Fibroblast of skin of right biceps (primary cell): ENCODE data around the gene PSMA5.
"Not testable (repeated sequence)": the region's sequence is repeated elsewhere in the genome, so short reads cannot be mapped to it uniquely, and the experiment has no call there.

Experiments used
- DNase-seq: peaks from one replicate; pipeline ENCODE4 v3.0.0-alpha.2; 2013

The PSMA5 gene

DNA sequence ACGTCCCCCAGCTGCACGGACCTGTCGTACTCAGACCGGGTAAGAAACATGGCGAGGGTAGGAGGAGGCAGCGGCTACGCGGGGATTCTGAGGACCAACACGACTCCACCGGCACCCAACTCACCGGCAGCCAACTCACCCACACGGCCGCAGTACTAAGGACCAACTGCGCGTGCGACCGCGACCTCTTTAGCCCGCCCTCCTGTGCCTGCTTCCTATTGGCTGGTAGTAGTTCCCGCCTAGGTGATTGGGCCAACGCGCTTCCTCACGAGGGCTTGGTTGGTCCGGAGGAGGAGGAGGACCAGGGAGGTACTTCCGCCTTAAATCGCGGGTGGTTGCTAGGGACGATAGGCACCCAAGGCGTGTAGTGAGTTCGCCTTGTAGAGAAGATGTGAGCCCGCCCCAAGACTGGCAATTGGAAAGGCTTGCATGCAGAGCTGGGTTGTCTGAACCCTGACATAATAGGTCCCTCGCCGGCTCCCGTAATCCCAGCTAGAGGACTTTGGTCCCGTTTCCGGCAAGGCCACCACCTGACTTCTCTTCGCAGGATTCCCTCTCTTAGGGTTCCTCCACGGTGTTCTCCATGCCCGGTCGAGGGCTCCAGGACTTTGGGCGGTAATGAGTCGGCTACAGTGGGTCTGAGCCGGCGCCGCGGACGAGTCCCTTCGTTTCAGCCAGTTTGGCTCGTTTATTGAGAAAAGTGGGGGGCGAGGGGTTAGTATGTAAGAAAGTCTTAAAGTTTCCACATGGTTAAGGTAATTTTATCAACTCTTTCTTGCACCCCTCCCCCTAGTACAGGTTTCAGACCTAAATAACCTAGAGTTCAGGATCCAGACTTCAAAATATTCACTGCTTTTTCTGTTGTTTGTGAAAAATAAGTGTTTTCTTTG, at the start of gene PSMA5:
TSS of gene PSMA5 (minus strand) at position 168 of the 890 bp plus-strand sequence. CDS start at position 50, 118 bp downstream.
- peak; percentile 99 for DNase-seq

DNA sequence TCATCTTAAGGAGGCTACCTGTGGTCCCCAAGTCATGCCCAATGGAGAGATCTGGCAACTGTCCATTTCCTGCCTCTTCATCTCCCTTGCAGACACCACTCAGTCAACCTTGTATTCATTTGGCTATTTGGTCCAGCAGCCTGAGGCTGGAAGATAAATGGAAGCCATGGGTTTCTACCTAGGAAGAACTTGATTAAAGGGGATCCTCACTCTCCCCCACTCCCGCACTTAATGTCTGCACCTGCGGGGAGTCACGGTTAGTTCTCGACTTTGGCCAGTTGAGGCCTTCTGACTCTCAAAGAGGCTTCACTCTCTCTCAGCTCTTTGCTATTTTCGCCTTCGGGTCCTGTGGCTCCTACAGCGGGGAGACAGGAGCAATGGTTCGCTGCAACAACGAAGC, 49.0 kb upstream of the PSMA5 start:
- DNase-seq, result no peak

DNA sequence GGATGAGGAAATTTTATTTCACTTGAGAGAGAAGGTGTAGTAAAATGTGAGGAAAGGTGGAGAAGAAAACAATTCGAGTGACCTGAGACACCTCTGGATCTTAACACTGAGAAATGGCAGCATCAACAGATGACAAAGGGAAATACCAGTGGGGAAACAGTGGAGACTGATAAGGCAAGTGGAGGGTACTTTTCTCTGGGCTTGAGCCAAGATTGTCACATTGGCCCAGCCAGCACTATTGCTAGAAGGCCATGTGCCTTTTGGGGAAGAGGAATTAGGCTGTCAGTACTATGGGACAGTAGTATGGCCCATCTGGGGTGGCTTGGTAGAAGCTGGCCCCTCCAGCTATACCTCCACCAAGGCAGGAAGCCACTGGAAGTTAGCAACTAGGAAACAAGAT, 48.4 kb upstream of the PSMA5 start:
- no peak for DNase-seq

DNA sequence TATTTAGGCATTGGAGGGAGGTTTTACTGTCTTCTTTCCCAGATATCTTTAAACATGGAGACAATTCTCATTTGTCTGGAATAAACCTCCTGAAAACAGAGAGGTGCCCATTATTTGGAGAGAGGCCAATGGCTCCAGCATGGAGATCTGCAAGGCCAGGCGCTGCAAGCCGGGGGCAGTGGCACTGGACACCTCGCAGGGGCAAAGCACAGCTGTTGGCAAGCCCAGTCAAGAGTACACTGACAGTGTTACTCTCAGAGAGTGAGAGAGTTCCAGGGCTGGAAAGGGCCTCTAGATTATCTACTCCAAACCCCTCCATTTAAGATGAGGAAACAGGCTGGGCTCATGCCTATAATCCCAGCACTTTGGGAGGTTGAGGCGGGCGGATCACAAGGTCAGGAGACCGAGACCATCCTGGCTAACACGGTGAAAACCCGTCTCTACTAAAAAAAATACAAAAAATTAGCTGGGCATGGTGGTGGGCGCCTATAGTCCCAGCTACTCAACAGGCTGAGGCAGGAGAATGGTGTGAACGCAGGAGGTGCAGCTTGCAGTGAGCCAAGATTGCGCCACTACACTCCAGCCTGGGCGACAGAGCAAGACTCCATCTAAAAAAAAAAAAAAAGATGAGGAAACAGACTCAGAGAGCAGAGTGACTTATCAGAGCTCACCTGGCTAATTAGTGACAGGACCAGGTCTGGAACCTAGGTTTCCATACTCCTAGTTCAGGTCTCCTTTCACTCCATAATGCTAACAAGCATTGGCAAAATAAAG, 47.2 kb upstream of the PSMA5 start:
- DNase-seq, result not testable (repeated sequence)

GRCh38 chr1:109472779-109473178, 46.5 kb upstream of the PSMA5 start:
- no peak for DNase-seq

DNA sequence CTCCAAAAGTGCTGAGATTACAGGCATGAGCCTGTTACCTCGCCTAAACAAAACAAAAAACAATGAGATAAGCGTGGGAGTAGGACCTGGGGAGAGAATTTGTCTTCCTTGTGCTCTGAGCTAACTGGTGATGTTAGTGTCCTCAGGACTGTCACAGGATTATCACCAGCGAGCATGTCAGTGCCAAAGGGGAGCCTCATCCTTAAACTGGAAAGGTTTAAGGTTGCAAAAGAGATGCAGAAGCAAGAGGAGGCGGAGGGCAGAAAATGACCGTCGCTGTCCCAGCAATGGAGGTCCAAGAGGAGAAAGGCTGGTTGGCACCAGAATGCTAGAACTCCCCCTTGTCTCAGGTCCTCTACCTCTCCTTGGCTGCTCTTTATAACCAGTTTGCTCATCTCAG, 44.0 kb upstream of the PSMA5 start:
- no peak for DNase-seq

GRCh38 chr1:109468903-109469302, 42.7 kb upstream of the PSMA5 start:
- DNase-seq, result no peak

- no peak for DNase-seq
These were observed 41.8 kb upstream of the PSMA5 start for GRCh38 chr1:109468061-109468460.

GRCh38 chr1:109467301-109467777, 41.1 kb upstream of the PSMA5 start:
- no peak for DNase-seq

- no peak for DNase-seq
These were observed 40.4 kb upstream of the PSMA5 start, which contains the start of gene SYPL2 for GRCh38 chr1:109466452-109467300. Gene SYPL2 (plus strand): TSS chr1:109466546. CDS start chr1:109466844, 298 bp downstream.

GRCh38 chr1:109466125-109466451, 39.8 kb upstream of the PSMA5 start:
- DNase-seq, result no peak

- DNase-seq, result no peak
These were observed 31.6 kb upstream of the PSMA5 start for GRCh38 chr1:109457819-109458218.

GRCh38 chr1:109454497-109455133, 28.4 kb upstream of the PSMA5 start:
- DNase-seq, result no peak

DNA sequence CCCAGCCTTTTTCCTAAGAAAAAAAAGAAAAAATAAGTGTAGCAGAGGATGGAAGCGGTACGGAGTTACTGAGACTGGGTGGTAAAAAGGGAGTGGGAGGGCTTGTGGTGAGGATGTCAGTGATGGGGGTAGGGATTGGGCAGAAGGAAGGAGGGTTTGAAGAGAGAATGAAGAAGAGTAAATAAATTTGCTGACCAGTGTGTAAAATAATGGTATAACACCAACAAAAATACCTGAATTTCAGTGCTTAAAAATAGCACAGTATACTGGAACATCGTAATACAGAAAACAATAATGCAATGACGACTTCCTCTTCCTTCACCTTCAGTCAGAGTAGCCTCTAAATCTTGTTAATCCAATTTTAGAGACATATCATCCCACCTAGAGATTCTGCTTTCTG, 21.3 kb upstream of the PSMA5 start:
- no peak for DNase-seq

- DNase-seq, result peak; percentile 38
These were observed 19.9 kb upstream of the PSMA5 start for GRCh38 chr1:109445949-109446695.

DNA sequence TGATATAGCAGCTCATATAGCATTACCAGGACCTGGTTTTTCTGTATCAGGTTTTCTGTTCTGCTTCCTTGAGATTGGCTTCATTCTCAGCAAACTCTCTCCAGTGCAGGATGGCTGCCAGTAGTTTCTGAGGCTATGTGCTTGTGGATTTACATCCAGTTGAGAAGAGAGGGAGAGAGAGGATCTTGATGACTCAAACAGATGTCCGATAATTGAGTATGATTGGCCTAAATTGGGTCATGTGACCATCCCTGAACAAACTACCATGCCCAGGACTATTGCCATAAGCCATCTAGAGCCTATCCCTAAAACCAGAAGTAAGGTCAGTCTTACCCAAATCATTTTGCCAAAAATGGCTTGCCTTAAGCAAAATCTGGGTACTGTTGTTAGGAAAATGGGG, 18.1 kb upstream of the PSMA5 start:
- no peak for DNase-seq

DNA sequence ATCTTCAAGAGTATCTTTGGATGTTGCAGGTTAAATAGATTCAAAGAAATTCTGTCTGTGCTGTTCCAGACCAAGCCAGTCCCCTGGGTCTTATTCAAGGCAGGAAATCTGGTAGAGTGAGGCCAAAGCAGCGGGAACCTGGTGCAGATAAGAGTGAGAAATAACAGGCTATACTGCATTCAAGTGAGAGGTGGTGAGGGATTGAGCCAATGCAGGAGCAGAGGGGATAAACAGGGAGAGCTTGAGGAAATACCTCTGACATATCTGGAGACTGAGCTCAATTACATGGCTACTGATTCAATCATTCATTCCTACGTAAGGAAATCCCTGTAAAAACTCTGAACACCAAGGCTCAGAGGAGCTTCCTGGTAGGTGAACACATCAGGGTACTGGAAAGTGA, 17.2 kb upstream of the PSMA5 start:
- DNase-seq, result no peak

DNA sequence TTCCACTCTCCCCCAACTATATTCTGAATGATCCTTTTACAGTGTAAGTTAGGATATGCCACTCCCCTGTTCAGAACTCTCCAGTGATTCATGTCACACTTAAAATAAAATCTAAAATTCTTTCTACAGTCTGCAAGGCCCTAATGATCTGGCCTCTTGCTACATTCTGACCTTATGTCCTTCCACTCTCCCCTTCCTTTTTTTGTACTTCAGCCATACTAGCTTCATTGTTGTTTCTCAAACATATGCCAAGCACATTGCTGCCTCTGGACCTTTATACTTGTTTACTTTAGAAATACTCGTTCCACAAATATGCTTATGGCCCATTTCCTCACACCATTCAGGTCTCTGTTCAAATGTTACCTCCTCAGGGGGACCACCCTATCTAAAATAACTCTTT, 14.8 kb upstream of the PSMA5 start:
- DNase-seq, result peak; percentile 19

- peak; percentile 93 for DNase-seq
These were observed 12.6 kb upstream of the PSMA5 start for GRCh38 chr1:109438798-109439297.

DNA sequence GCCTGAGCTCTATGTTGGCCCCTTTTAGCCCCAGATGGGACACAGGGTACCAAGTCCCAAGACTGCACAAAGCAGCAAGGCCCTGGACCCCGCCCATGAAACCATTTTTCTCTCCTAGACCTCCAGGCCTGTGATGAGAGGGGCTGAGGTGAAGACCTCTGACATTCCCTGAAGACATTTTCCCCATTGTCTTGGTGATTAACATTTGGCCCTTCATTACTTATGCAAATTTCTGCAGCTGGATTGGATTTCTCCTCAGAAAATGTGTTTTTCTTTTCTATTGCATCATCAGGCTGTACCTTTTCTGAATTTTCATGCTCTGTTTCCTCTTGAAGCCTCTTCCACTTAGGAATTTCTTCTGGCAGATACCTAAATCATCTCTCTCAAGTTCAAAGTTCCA, 8.2 kb upstream of the PSMA5 start:
- DNase-seq, result no peak

DNA sequence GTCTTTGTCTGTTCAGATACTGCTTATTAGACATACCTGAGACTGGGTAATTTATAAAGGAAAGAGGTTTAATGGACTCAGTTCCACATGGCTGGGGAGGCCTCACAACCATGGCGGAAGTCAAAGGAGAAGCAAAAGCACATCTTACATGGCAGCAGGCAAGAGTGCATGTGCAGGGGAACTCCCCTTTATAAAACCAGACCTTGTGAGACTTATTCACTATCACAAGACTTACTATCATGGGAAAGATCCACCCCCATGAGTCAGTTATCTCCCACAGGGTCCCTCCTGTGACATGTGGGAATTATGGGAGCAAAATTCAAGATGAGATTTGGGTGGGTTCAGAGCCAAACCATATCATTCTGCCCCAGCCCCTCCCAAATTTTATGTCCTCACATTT, 7.1 kb upstream of the PSMA5 start:
- DNase-seq, result no peak

GRCh38 chr1:109432336-109432735, 6.1 kb upstream of the PSMA5 start:
- peak; percentile 71 for DNase-seq
